ENCODE data around the gene NFIX.

GRCh38 chr19:13060964-13061927, 66.0 kb downstream of the NFIX start:
- TF ChIP-seq, protein P1, sequence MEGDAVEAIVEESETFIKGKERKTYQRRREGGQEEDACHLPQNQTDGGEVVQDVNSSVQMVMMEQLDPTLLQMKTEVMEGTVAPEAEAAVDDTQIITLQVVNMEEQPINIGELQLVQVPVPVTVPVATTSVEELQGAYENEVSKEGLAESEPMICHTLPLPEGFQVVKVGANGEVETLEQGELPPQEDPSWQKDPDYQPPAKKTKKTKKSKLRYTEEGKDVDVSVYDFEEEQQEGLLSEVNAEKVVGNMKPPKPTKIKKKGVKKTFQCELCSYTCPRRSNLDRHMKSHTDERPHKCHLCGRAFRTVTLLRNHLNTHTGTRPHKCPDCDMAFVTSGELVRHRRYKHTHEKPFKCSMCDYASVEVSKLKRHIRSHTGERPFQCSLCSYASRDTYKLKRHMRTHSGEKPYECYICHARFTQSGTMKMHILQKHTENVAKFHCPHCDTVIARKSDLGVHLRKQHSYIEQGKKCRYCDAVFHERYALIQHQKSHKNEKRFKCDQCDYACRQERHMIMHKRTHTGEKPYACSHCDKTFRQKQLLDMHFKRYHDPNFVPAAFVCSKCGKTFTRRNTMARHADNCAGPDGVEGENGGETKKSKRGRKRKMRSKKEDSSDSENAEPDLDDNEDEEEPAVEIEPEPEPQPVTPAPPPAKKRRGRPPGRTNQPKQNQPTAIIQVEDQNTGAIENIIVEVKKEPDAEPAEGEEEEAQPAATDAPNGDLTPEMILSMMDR (IDR thresholded peaks at IDR 0.05): peak; percentile 90 to 95
- TF ChIP-seq EP300 (IDR thresholded peaks at IDR 0.05) (no peak), POLR2AphosphoS5 (IDR thresholded peaks at IDR 0.05) (peak in 1 of 3 donors; percentile 65), POLR2A (IDR thresholded peaks at IDR 0.05) (no peak)
